ENCODE data around the gene PCDHGC5.

Gene PCDHGC5

DNA sequence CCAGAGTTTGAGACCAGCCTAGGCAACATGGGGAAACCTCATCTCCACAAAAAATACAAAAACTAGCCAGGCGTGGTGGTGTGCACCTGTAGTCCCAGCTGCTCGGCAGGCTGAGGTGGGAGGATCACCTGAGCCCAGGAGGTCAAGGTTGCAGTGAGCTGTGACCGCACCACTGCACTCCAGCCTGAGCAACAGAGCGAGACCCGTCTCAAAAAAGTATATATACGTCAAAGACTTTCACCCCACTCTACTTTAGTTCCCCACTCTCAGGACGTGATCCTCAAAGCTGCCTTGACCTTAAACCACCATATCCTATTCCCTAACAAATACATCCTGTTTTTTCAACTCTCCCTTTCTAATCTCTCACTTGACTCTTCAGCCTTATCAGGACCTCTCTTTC is 41.0 kb downstream of the PCDHGC5 start:
- no peak overlapping the region for H3K4me3 ChIP-seq (replicated peaks; ENCODE audit: low read depth, low read length)
- H3K27me3 ChIP-seq (replicated peaks; ENCODE audit: control insufficient read depth, insufficient read depth, low read length): no peaks in the 10 kb centered on the region
- H3K36me3 ChIP-seq (ENCODE audit: control insufficient read depth, insufficient read depth, low read length): peaks cover 5% of the 10 kb centered on the region
- TF ChIP-seq, protein P1, sequence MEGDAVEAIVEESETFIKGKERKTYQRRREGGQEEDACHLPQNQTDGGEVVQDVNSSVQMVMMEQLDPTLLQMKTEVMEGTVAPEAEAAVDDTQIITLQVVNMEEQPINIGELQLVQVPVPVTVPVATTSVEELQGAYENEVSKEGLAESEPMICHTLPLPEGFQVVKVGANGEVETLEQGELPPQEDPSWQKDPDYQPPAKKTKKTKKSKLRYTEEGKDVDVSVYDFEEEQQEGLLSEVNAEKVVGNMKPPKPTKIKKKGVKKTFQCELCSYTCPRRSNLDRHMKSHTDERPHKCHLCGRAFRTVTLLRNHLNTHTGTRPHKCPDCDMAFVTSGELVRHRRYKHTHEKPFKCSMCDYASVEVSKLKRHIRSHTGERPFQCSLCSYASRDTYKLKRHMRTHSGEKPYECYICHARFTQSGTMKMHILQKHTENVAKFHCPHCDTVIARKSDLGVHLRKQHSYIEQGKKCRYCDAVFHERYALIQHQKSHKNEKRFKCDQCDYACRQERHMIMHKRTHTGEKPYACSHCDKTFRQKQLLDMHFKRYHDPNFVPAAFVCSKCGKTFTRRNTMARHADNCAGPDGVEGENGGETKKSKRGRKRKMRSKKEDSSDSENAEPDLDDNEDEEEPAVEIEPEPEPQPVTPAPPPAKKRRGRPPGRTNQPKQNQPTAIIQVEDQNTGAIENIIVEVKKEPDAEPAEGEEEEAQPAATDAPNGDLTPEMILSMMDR (IDR thresholded peaks at IDR 0.05; ENCODE audit: insufficient read depth, low read length, poor library complexity, severe bottlenecking): no peak
- DNase-seq (ENCODE audit: extremely low read depth, insufficient read length): peak; percentile 43

DNA sequence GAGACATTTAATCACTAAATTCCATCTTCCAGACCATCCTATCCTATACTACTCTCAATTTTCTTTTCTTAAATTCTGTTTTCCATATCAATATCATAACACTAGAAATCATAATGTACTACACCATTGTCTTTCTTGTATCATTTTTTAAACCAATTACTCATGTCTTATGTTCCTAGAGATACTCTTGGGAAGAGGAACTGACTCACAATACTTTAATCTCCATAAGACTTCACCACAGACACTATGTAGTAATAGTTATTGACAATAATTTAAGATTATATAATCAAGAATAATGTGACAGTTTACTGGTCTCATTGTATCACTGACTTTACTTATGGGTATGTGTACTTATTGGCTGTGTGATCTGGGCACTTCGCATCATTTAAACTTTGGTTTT is 43.8 kb downstream of the PCDHGC5 start:
- TF ChIP-seq, protein P1 (IDR thresholded peaks at IDR 0.05; ENCODE audit: insufficient read depth, low read length, poor library complexity, severe bottlenecking): no peak
- Histone ChIP-seq H3K36me3 (ENCODE audit: control insufficient read depth, insufficient read depth, low read length) (peaks cover 8% of the 10 kb centered on the region), H3K4me3 (replicated peaks; ENCODE audit: low read depth, low read length) (no peak overlapping the region), H3K27me3 (replicated peaks; ENCODE audit: control insufficient read depth, insufficient read depth, low read length) (no peaks in the 10 kb centered on the region)
- DNase-seq (ENCODE audit: extremely low read depth, insufficient read length): no peak

DNA sequence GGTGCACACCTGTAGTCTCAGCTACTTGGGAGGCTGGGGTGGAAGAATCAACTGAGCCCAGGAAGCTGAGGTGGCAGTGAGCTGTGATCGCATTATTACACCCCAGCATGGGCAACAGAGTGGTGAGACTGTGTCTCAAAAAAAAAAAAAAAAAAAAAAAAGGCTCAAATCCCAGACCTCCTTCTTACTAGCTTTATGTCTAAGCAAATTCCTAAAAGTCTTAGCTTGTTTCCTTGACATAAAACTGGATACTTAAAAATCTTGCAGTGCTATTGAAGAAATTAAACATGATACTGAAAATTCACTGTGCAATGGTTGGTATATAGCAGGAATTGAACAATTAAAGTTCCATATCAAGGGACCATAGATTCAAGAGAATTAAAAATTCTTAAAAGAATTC is 45.0 kb downstream of the PCDHGC5 start:
- TF ChIP-seq, protein P1 (IDR thresholded peaks at IDR 0.05; ENCODE audit: insufficient read depth, low read length, poor library complexity, severe bottlenecking): no peak
- H3K27me3 ChIP-seq (replicated peaks; ENCODE audit: control insufficient read depth, insufficient read depth, low read length): no peaks in the 10 kb centered on the region
- peaks cover 6% of the 10 kb centered on the region for H3K36me3 ChIP-seq (ENCODE audit: control insufficient read depth, insufficient read depth, low read length)
- no peak for DNase-seq (ENCODE audit: extremely low read depth, insufficient read length)
- H3K4me3 ChIP-seq (replicated peaks; ENCODE audit: low read depth, low read length): no peak overlapping the region

DNA sequence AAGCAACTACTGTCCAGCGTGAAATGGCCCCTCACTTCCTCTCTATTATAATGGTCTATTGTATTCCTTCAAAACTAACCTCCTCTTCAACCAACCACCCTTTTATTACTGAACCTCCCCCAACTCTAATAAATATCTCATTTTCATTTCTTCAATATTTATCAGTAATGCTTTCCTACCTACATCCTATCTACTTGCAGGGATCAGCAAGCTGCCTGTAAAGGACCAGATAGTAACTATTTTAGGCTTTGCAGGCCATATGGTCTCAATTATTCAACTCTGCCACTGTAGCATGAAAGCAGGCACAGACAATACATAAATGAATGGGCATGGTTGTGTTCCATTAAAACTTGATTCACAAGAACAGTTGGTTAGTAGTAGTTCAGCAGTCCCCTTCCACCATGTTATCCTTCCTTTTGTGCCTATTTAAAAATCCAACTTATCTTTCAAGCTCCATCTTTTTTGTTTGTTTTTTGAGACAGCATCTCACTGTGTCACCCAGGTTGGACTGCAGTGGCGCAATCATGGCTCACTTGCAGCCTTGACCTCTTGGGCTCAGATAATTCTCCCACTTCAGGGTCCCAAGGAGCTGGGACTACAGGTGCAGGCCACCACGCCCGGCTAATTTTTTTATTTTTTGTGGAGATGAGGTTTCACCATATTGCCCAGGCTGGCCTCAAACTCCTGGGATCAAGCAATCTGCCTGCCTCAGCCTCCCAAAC is 45.8 kb downstream of the PCDHGC5 start:
- H3K4me3 ChIP-seq (replicated peaks; ENCODE audit: low read depth, low read length): no peak overlapping the region
- no peaks in the 10 kb centered on the region for H3K27me3 ChIP-seq (replicated peaks; ENCODE audit: control insufficient read depth, insufficient read depth, low read length)
- TF ChIP-seq, protein P1 (IDR thresholded peaks at IDR 0.05; ENCODE audit: insufficient read depth, low read length, poor library complexity, severe bottlenecking): no peak
- H3K36me3 ChIP-seq (ENCODE audit: control insufficient read depth, insufficient read depth, low read length): peaks cover 6% of the 10 kb centered on the region
- no peak for DNase-seq (ENCODE audit: extremely low read depth, insufficient read length)
